ENCODE results near the gene IER3. TPM values are rescaled to one million over a fixed set of nuclear protein-coding genes. Genes with fewer than 3 reads are reported as not detected.

IER3 gene
- total and polyA plus RNA-seq, 2 of the 13 experiments (the other 11 are each of a cell fraction or from before 2014, with no cell fraction given), result 51.1 to 131 TPM

DNA sequence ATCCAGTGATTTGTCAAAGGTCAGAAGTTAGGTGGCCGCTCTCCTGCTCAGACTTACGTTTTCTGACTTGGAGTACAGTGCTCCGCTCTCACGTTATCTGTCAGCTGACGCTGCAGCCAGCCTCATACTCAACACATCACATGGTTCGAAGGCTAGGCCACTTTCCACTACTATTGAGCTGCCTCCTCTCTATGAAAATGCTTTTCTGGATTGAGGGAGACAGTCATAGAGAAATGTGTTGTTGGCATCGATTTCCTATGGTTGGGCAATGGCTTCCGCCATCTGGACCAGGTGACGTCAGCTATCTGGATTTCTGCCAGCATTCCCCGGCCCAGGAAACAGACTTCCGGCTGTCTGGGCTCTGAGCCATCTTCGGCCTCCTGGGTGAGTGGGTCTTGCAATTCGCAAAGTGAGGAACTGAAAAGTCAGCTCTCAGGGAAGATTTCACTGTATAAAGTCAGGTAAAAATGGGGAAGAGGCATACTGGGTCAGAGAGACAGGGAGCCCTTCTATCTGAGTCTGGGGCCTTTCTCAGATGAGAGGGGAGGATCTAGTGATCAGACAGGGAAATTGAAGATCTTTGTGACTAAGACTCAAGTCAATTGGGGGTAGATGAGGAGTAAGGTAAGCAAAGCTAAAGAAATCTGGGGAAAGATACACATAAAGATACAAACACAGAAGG lies 37.5 kb upstream of the IER3 start (continued):
- TF ChIP-seq, protein P1, sequence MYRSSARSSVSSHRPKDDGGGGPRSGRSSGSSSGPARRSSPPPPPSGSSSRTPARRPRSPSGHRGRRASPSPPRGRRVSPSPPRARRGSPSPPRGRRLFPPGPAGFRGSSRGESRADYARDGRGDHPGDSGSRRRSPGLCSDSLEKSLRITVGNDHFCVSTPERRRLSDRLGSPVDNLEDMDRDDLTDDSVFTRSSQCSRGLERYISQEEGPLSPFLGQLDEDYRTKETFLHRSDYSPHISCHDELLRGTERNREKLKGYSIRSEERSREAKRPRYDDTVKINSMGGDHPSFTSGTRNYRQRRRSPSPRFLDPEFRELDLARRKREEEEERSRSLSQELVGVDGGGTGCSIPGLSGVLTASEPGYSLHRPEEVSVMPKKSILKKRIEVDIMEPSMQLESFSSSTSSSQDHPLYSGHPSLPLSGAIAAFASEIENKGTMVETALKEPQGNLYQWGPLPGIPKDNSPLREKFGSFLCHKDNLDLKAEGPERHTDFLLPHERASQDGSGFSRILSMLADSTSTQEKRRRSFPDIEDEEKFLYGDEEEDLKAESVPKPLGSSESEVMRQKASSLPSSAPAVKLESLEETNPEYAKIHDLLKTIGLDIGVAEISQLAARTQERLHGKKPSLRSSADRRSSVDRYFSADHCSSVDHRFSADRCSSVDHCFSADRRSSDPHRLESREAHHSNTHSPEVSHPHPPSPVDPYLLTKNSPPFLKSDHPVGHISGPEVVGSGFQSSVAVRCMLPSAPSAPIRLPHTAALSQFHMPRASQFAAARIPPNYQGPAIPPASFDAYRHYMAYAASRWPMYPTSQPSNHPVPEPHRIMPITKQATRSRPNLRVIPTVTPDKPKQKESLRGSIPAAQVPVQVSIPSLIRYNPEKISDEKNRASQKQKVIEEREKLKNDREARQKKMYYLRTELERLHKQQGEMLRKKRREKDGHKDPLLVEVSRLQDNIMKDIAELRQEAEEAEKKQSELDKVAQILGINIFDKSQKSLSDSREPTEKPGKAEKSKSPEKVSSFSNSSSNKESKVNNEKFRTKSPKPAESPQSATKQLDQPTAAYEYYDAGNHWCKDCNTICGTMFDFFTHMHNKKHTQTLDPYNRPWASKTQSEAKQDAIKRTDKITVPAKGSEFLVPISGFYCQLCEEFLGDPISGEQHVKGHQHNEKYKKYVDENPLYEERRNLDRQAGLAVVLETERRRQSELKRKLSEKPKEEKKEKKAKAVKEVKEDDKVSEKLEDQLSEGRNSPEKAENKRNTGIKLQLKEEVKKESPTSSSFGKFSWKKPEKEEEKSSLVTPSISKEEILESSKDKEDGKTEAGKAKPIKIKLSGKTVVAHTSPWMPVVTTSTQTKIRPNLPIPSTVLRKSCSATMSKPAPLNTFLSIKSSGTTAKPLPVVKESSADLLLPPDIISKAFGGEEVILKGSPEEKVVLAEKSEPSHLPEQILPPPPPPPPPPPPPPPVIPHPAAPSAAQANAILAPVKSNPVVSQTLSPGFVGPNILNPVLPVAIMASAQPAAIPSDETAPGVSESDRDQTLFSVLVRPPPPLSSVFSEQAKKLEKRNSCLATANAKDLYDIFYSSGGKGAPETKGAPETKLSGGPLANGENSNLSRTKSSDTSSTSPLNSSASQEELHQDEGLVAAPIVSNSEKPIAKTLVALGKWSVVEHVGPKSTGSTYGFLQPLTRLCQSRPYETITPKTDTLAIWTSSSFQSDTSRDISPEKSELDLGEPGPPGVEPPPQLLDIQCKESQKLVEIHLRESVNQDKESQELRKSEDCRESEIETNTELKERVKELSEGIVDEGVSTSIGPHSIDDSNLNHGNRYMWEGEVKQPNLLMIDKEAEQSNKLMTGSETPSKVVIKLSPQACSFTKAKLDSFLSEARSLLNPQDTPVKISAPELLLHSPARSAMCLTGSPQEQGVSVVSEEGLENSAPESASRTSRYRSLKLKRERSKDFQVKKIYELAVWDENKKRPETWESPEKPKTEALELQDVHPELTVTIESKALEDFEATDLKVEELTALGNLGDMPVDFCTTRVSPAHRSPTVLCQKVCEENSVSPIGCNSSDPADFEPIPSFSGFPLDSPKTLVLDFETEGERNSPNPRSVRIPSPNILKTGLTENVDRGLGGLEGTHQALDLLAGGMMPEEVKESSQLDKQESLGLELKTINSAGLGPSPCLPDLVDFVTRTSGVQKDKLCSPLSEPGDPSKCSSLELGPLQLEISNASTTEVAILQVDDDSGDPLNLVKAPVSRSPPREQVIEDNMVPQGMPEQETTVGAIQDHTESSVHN (CRISPR knock-in tag; IDR thresholded peaks at IDR 0.05), result 0 out of 2 replicates have a peak, but pooled peaks have one; percentile 65
- TF ChIP-seq ZC3H13 (CRISPR knock-in tag; IDR thresholded peaks at IDR 0.05) (no peak), ZNF766 (CRISPR knock-in tag; IDR thresholded peaks at IDR 0.05; ENCODE audit: borderline replicate concordance) (peak; percentile 88; the same call in 1 of the 2 replicates), HNF4A (CRISPR knock-in tag; IDR thresholded peaks at IDR 0.05) (peak; percentile 77), ESRRA (CRISPR knock-in tag; IDR thresholded peaks at IDR 0.05; ENCODE audit: low read depth) (peak; percentile 83), ZNF282 (IDR thresholded peaks at IDR 0.05; ENCODE audit: partially characterized antibody) (no peak), ZNF274 (CRISPR knock-in tag; IDR thresholded peaks at IDR 0.05) (0 out of 2 replicates have a peak, but pooled peaks have one; percentile 28), ZNF567 (CRISPR knock-in tag; IDR thresholded peaks at IDR 0.05; ENCODE audit: borderline replicate concordance) (no peak), ZNF589 (CRISPR knock-in tag; conservative IDR thresholded peaks at IDR 0.05) (0 out of 2 replicates have a peak, but pooled peaks have one; percentile 53), ZNF703 (CRISPR knock-in tag; IDR thresholded peaks at IDR 0.05; ENCODE audit: borderline replicate concordance) (0 out of 2 replicates have a peak, but pooled peaks have one; percentile 69), ZNF792 (CRISPR knock-in tag; IDR thresholded peaks at IDR 0.05) (peak; percentile 99)
- TF ChIP-seq, protein P2, sequence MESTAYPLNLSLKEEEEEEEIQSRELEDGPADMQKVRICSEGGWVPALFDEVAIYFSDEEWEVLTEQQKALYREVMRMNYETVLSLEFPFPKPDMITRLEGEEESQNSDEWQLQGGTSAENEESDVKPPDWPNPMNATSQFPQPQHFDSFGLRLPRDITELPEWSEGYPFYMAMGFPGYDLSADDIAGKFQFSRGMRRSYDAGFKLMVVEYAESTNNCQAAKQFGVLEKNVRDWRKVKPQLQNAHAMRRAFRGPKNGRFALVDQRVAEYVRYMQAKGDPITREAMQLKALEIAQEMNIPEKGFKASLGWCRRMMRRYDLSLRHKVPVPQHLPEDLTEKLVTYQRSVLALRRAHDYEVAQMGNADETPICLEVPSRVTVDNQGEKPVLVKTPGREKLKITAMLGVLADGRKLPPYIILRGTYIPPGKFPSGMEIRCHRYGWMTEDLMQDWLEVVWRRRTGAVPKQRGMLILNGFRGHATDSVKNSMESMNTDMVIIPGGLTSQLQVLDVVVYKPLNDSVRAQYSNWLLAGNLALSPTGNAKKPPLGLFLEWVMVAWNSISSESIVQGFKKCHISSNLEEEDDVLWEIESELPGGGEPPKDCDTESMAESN (CRISPR knock-in tag; conservative IDR thresholded peaks at IDR 0.05), result peak; percentile 53
- TF ChIP-seq, protein P3, sequence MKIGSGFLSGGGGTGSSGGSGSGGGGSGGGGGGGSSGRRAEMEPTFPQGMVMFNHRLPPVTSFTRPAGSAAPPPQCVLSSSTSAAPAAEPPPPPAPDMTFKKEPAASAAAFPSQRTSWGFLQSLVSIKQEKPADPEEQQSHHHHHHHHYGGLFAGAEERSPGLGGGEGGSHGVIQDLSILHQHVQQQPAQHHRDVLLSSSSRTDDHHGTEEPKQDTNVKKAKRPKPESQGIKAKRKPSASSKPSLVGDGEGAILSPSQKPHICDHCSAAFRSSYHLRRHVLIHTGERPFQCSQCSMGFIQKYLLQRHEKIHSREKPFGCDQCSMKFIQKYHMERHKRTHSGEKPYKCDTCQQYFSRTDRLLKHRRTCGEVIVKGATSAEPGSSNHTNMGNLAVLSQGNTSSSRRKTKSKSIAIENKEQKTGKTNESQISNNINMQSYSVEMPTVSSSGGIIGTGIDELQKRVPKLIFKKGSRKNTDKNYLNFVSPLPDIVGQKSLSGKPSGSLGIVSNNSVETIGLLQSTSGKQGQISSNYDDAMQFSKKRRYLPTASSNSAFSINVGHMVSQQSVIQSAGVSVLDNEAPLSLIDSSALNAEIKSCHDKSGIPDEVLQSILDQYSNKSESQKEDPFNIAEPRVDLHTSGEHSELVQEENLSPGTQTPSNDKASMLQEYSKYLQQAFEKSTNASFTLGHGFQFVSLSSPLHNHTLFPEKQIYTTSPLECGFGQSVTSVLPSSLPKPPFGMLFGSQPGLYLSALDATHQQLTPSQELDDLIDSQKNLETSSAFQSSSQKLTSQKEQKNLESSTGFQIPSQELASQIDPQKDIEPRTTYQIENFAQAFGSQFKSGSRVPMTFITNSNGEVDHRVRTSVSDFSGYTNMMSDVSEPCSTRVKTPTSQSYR (CRISPR knock-in tag; IDR thresholded peaks at IDR 0.05; ENCODE audit: borderline replicate concordance), result peak; percentile 33; the same call in 1 of the 2 replicates
- TF ChIP-seq, protein P4, sequence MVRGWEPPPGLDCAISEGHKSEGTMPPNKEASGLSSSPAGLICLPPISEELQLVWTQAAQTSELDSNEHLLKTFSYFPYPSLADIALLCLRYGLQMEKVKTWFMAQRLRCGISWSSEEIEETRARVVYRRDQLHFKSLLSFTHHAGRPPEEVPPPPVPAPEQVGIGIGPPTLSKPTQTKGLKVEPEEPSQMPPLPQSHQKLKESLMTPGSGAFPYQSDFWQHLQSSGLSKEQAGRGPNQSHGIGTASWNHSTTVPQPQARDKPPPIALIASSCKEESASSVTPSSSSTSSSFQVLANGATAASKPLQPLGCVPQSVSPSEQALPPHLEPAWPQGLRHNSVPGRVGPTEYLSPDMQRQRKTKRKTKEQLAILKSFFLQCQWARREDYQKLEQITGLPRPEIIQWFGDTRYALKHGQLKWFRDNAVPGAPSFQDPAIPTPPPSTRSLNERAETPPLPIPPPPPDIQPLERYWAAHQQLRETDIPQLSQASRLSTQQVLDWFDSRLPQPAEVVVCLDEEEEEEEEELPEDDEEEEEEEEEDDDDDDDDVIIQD (CRISPR knock-in tag; IDR thresholded peaks at IDR 0.05; ENCODE audit: low read depth), result peak; percentile 94
